Neural progenitor cell (in vitro differentiated cells): Measurements from ENCODE around the gene TSPAN14.

Experiments
- EZH2 ChIP-seq: fragments of 200-600 bp; sonication (generic); IDR thresholded peaks from 2 replicates; pipeline ENCODE4 v1.6.1; 2017; ENCODE audit warnings: antibody characterized with exemption, mild to moderate bottlenecking, moderate library complexity
- TF ChIP-seq, protein P1 (sequence below): fragments of 200-600 bp; sonication (generic); IDR thresholded peaks from 2 replicates; pipeline ENCODE4 v1.5.1; 2017; ENCODE audit warnings: antibody characterized with exemption, mild to moderate bottlenecking

DNA sequence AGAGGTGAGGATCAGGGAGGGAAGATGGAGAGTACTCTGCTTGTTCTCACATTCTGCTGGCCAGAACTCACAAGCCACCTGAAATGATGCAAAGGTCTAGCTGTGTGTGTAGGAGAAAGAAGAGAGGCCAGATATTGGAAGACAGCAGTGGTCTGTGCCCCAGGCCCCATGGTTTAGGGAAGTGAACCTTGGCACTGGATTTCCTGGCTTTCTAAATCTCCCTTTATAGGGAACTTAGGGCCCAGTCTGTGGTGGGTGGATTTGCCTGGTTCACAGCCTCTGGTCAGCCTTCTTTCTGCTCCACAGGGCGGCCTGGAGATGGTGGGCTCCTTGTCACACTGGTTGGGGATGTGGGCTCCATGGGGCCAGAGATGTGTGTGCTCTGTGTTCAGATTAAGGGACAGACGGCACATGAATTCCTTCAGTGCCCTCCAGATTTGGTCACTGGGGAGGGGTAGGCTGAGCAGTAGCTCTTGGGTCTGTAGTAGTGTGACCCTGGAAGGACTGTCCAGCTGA, 74.1 kb downstream of the TSPAN14 start:
- TF ChIP-seq, protein P1, sequence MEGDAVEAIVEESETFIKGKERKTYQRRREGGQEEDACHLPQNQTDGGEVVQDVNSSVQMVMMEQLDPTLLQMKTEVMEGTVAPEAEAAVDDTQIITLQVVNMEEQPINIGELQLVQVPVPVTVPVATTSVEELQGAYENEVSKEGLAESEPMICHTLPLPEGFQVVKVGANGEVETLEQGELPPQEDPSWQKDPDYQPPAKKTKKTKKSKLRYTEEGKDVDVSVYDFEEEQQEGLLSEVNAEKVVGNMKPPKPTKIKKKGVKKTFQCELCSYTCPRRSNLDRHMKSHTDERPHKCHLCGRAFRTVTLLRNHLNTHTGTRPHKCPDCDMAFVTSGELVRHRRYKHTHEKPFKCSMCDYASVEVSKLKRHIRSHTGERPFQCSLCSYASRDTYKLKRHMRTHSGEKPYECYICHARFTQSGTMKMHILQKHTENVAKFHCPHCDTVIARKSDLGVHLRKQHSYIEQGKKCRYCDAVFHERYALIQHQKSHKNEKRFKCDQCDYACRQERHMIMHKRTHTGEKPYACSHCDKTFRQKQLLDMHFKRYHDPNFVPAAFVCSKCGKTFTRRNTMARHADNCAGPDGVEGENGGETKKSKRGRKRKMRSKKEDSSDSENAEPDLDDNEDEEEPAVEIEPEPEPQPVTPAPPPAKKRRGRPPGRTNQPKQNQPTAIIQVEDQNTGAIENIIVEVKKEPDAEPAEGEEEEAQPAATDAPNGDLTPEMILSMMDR: no peak
- no peak for TF ChIP-seq EZH2
